HEK293 (cell line): ENCODE data around the gene CDH23.

Experiments used
- CTCF ChIP-seq: fragments of 450-650 bp; formaldehyde crosslinking; IDR thresholded peaks from 2 replicates; pipeline ENCODE4 v1.5.1; 2016; ENCODE audit warnings: missing biosample characterization, missing genetic modification characterization
- TCF7L2 ChIP-seq: IDR thresholded peaks from 2 replicates; pipeline ENCODE4 v1.6.1; 2011; ENCODE audit warnings: low read depth, mild to moderate bottlenecking, inconsistent platforms, low read length, moderate library complexity, borderline replicate concordance
- ZNF416 ChIP-seq: fragments of 450-650 bp; formaldehyde crosslinking; IDR thresholded peaks from 2 replicates; pipeline ENCODE4 v1.5.1; 2016; ENCODE audit warnings: missing biosample characterization, missing genetic modification characterization

DNA sequence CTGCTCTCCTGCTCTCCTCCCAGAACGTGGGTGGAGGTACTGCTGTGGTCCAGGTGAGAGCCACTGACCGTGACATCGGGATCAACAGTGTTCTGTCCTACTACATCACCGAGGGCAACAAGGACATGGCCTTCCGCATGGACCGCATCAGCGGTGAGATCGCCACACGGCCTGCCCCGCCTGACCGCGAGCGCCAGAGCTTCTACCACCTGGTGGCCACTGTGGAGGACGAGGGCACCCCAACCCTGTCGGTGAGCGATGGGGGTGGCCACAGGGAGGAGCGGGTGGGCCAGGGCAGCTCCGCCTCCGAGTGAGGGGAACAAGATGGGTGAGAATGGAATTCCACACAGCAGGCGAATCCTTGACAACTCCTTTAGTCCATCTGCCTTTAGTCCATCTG is 345.0 kb downstream of the CDH23 start:
- TF ChIP-seq CTCF (tag by site-specific recombination) (no peak), ZNF416 (tag by site-specific recombination) (no peak), TCF7L2 (no peak)
